Measurements from ENCODE around the gene GABPB1.

DNA sequence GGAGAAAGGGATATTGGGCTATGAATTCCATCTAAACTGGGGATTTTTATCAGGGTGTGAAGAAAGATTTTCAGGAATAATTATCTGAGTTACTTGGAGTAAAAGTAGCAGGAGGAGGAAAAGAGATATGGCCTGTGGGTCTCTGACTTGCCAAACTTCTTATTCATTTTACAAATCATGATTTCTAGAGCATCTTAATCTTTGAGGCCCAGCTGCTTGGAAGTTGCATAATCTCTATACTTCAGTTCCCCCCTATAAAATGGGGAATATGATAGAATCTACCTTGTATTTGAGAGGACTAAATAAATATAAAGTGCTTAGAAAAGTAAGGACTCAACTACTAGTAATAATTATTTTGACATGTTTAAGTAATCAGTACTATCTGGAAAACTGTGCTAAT, 11.0 kb upstream of the GABPB1 start:
- TF ChIP-seq, protein P1, sequence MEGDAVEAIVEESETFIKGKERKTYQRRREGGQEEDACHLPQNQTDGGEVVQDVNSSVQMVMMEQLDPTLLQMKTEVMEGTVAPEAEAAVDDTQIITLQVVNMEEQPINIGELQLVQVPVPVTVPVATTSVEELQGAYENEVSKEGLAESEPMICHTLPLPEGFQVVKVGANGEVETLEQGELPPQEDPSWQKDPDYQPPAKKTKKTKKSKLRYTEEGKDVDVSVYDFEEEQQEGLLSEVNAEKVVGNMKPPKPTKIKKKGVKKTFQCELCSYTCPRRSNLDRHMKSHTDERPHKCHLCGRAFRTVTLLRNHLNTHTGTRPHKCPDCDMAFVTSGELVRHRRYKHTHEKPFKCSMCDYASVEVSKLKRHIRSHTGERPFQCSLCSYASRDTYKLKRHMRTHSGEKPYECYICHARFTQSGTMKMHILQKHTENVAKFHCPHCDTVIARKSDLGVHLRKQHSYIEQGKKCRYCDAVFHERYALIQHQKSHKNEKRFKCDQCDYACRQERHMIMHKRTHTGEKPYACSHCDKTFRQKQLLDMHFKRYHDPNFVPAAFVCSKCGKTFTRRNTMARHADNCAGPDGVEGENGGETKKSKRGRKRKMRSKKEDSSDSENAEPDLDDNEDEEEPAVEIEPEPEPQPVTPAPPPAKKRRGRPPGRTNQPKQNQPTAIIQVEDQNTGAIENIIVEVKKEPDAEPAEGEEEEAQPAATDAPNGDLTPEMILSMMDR (IDR thresholded peaks at IDR 0.05 in 4 of 5, conservative IDR thresholded peaks at IDR 0.05 in 1 of 5): no peak
- no peak for TF ChIP-seq POLR2A (IDR thresholded peaks at IDR 0.05)
